ENCODE measurements around the gene FLYWCH1. TPM values are rescaled to one million over a fixed set of nuclear protein-coding genes. Genes with fewer than 3 reads are reported as not detected.

The FLYWCH1 gene
- total RNA-seq, 2 experiments from 2014 or later: 26.1 to 61.9 TPM

DNA sequence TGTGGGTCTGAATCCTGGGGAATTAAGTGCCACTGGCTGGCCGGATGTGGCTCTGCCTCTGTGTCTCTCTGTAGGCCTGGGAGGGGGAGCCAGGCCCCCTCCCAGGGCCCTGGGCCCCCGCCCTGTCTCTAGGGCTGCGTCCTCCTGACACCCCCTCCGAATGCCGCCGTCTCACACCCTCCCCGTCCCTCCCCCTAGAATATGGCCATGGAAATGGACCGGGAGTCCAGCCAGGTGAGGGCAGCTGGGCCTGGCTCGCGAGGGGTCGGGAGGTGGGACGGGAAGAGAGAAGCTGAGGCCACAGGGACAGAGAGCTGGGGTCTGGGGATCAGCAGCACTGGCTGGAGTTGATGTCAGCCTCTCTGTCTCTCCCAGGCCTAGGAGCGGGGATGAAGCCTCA, 84.6 kb downstream of the FLYWCH1 start:
- Histone ChIP-seq H4K20me1 (ENCODE audit: insufficient read depth, low read length) (no peaks in the 10 kb centered on the region), H3K4me2 (ENCODE audit: low read length) (no peak overlapping the region), H3K27ac (ENCODE audit: low read depth, low read length, poor library complexity, severe bottlenecking) (no peak overlapping the region), H3K9me3 (ENCODE audit: low read length) (no peaks in the 10 kb centered on the region), H2AFZ (ENCODE audit: low read length) (no peak overlapping the region), H3K4me1 (ENCODE audit: insufficient read depth, low read length, poor library complexity, severe bottlenecking) (no peaks in the 10 kb centered on the region), H3K9me2 (ENCODE audit: insufficient read depth, low read length) (no peaks in the 10 kb centered on the region), H3K79me2 (ENCODE audit: insufficient read depth, low read depth, low read length) (no peaks in the 10 kb centered on the region), H3K36me3 (ENCODE audit: insufficient read depth, low read length) (no peaks in the 10 kb centered on the region), H3K4me3 (ENCODE audit: low read depth, low read length, poor library complexity, severe bottlenecking) (no peak overlapping the region)
- no peak for DNase-seq (ENCODE audit: low spot score)
- intact Hi-C loops (cut with micrococcal nuclease; ENCODE audit: unreplicated experiment): no loop called here
- no TSS peak for BruUV-seq (replicated peaks)
- ChIA-PET CTCF (ENCODE audit: unreplicated experiment) (no interaction called here), POLR2A (interaction anchor here (1.1 kb wide), 1 partner anchor 24 kb away, joined by 3 read pairs; no protein-coding TSS in a partner anchor)
- TF ChIP-seq EZH2phosphoT487 (IDR thresholded peaks at IDR 0.05; ENCODE audit: borderline replicate concordance, low read depth, low read length): no peak
- TF ChIP-seq, protein P1, sequence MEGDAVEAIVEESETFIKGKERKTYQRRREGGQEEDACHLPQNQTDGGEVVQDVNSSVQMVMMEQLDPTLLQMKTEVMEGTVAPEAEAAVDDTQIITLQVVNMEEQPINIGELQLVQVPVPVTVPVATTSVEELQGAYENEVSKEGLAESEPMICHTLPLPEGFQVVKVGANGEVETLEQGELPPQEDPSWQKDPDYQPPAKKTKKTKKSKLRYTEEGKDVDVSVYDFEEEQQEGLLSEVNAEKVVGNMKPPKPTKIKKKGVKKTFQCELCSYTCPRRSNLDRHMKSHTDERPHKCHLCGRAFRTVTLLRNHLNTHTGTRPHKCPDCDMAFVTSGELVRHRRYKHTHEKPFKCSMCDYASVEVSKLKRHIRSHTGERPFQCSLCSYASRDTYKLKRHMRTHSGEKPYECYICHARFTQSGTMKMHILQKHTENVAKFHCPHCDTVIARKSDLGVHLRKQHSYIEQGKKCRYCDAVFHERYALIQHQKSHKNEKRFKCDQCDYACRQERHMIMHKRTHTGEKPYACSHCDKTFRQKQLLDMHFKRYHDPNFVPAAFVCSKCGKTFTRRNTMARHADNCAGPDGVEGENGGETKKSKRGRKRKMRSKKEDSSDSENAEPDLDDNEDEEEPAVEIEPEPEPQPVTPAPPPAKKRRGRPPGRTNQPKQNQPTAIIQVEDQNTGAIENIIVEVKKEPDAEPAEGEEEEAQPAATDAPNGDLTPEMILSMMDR (conservative IDR thresholded peaks at IDR 0.05; ENCODE audit: low read length): no peak

DNA sequence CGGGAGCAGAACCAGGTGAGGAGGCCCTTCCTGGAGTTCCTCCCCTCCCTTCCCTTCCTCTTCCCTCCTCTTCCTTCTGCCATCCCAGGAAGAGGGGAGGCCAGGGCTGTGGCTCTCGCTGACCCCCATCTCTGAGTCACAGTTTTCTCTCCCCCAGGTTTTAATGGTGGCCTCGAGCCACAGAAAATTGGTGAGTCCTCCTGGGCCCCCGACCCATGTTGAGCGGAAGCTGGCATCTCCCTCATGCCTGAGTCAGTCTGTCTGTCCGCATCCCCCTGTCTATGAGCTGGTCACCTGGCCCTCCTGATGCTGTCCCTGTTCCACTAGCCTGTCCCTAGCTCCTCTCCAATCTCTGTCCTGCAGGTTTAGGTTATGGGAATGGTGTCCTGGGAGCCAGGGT, 88.2 kb downstream of the FLYWCH1 start:
- Histone ChIP-seq H3K4me2 (ENCODE audit: low read length) (no peak overlapping the region), H3K9me3 (ENCODE audit: low read length) (no peaks in the 10 kb centered on the region), H3K4me1 (ENCODE audit: insufficient read depth, low read length, poor library complexity, severe bottlenecking) (peaks cover 3% of the 10 kb centered on the region), H3K9me2 (ENCODE audit: insufficient read depth, low read length) (no peaks in the 10 kb centered on the region), H3K4me3 (ENCODE audit: low read depth, low read length, poor library complexity, severe bottlenecking) (no peak overlapping the region), H2AFZ (ENCODE audit: low read length) (no peak overlapping the region), H3K79me2 (ENCODE audit: insufficient read depth, low read depth, low read length) (no peaks in the 10 kb centered on the region), H4K20me1 (ENCODE audit: insufficient read depth, low read length) (no peaks in the 10 kb centered on the region), H3K27ac (ENCODE audit: low read depth, low read length, poor library complexity, severe bottlenecking) (no peak overlapping the region), H3K36me3 (ENCODE audit: insufficient read depth, low read length) (no peaks in the 10 kb centered on the region)
- intact Hi-C loops (cut with micrococcal nuclease; ENCODE audit: unreplicated experiment): no loop called here
- BruUV-seq (replicated peaks): no TSS peak
- ChIA-PET POLR2A (no interaction called here), CTCF (ENCODE audit: unreplicated experiment) (no interaction called here)
- no peak for TF ChIP-seq EZH2phosphoT487 (IDR thresholded peaks at IDR 0.05; ENCODE audit: borderline replicate concordance, low read depth, low read length)
- TF ChIP-seq, protein P1 (conservative IDR thresholded peaks at IDR 0.05; ENCODE audit: low read length): no peak
- DNase-seq (ENCODE audit: low spot score): no peak

DNA sequence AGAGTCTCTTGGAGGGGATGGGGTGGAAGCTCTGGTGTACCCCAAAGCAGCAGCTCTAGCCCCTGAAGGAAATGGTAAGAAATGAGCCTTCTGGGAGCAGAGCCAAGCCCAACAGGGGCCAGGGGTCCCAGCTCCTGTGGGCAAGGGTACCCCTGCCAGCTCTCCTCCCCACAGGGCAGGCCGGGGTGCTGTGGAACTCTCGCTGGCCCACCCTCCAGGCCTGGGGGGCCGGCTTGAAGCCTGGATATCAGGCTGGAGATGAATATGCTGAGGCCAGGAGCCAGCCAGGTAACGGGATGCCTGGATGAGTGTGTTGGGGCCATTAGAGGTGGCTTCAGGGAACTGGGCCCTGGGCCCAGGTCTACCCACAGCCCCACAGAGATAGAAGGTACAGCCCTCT, 88.8 kb downstream of the FLYWCH1 start:
- no peak for TF ChIP-seq EZH2phosphoT487 (IDR thresholded peaks at IDR 0.05; ENCODE audit: borderline replicate concordance, low read depth, low read length)
- TF ChIP-seq, protein P1 (conservative IDR thresholded peaks at IDR 0.05; ENCODE audit: low read length): no peak
- no peak for DNase-seq (ENCODE audit: low spot score)
- H3K4me3 ChIP-seq (ENCODE audit: low read depth, low read length, poor library complexity, severe bottlenecking): no peak overlapping the region
- CTCF ChIA-PET (ENCODE audit: unreplicated experiment): no interaction called here
- H4K20me1 ChIP-seq (ENCODE audit: insufficient read depth, low read length): no peaks in the 10 kb centered on the region
- H3K4me2 ChIP-seq (ENCODE audit: low read length): no peak overlapping the region
- POLR2A ChIA-PET: no interaction called here
- no TSS peak for BruUV-seq (replicated peaks)
- H2AFZ ChIP-seq (ENCODE audit: low read length): no peak overlapping the region
- H3K4me1 ChIP-seq (ENCODE audit: insufficient read depth, low read length, poor library complexity, severe bottlenecking): peaks cover 4% of the 10 kb centered on the region
- intact Hi-C loops (cut with micrococcal nuclease; ENCODE audit: unreplicated experiment): no loop called here
- H3K79me2 ChIP-seq (ENCODE audit: insufficient read depth, low read depth, low read length): no peaks in the 10 kb centered on the region
- H3K9me3 ChIP-seq (ENCODE audit: low read length): no peaks in the 10 kb centered on the region
- H3K36me3 ChIP-seq (ENCODE audit: insufficient read depth, low read length): no peaks in the 10 kb centered on the region
- no peak overlapping the region for H3K27ac ChIP-seq (ENCODE audit: low read depth, low read length, poor library complexity, severe bottlenecking)
- H3K9me2 ChIP-seq (ENCODE audit: insufficient read depth, low read length): no peaks in the 10 kb centered on the region

Small RNAs within 50 kb of the gene (small RNA-seq; reads per million reads assigned to genes)
- not detected for gene LINC00514

Other genes with a start within 250 kb of the FLYWCH1 start
- gene KCTD5, start 229.4 kb upstream of the FLYWCH1 start, total RNA-seq (2014; rRNA removed; shearing (Covaris generic)): 18.9 and 34.6 TPM in 2 replicates
- gene KCTD5, start 229.4 kb upstream of the FLYWCH1 start, total RNA-seq (2022): 25.2 and 25.8 TPM in 2 replicates
- 1.3 and 2.7 TPM in 2 replicates for gene PRSS27, start 191.7 kb upstream of the FLYWCH1 start, total RNA-seq (2014; rRNA removed; shearing (Covaris generic))
- gene PRSS27, start 191.7 kb upstream of the FLYWCH1 start, total RNA-seq (2022): 5.7 and 7.7 TPM in 2 replicates
- gene SRRM2, start 159.3 kb upstream of the FLYWCH1 start, total RNA-seq (2014; rRNA removed; shearing (Covaris generic)): 206 and 208 TPM in 2 replicates
- gene SRRM2, start 159.3 kb upstream of the FLYWCH1 start, total RNA-seq (2022): 819 and 825 TPM in 2 replicates
- gene ELOB, start 134.7 kb upstream of the FLYWCH1 start, total RNA-seq (2014; rRNA removed; shearing (Covaris generic)): 282 and 285 TPM in 2 replicates
- gene ELOB, start 134.7 kb upstream of the FLYWCH1 start, total RNA-seq (2022): 204 and 209 TPM in 2 replicates
- not detected in 2 replicates for gene PRSS33, start 124.4 kb upstream of the FLYWCH1 start, total RNA-seq (2014; rRNA removed; shearing (Covaris generic))
- not detected in 2 replicates for gene PRSS33, start 124.4 kb upstream of the FLYWCH1 start, total RNA-seq (2022)
- not detected in 2 replicates for gene PRSS41, start 113.5 kb upstream of the FLYWCH1 start, total RNA-seq (2014; rRNA removed; shearing (Covaris generic))
- gene PRSS41, start 113.5 kb upstream of the FLYWCH1 start, total RNA-seq (2022): not detected in 2 replicates
- gene PRSS21, start 94.7 kb upstream of the FLYWCH1 start, total RNA-seq (2014; rRNA removed; shearing (Covaris generic)): 44.5 and 68.7 TPM in 2 replicates
- gene PRSS21, start 94.7 kb upstream of the FLYWCH1 start, total RNA-seq (2022): 69.6 and 75.1 TPM in 2 replicates
- 1.2 and 4.0 TPM in 2 replicates for gene ZG16B, start 81.6 kb upstream of the FLYWCH1 start, total RNA-seq (2014; rRNA removed; shearing (Covaris generic))
- 2.5 and 2.6 TPM in 2 replicates for gene ZG16B, start 81.6 kb upstream of the FLYWCH1 start, total RNA-seq (2022)
- gene PRSS22, start 53.8 kb upstream of the FLYWCH1 start, total RNA-seq (2014; rRNA removed; shearing (Covaris generic)): not detected in 2 replicates
- gene PRSS22, start 53.8 kb upstream of the FLYWCH1 start, total RNA-seq (2022): not detected in 2 replicates
- gene FLYWCH2, start 28.7 kb upstream of the FLYWCH1 start, total RNA-seq (2014; rRNA removed; shearing (Covaris generic)): 38.7 and 44.9 TPM in 2 replicates
- 22.3 and 23.9 TPM in 2 replicates for gene FLYWCH2, start 28.7 kb upstream of the FLYWCH1 start, total RNA-seq (2022)
- gene KREMEN2, start 52.3 kb downstream of the FLYWCH1 start, total RNA-seq (2014; rRNA removed; shearing (Covaris generic)): 0.09 and 0.28 TPM in 2 replicates
- gene KREMEN2, start 52.3 kb downstream of the FLYWCH1 start, total RNA-seq (2022): 0.31 TPM in 1 of 2 replicates, not detected in the other
- 38.1 and 49.1 TPM in 2 replicates for gene PAQR4, start 57.4 kb downstream of the FLYWCH1 start, total RNA-seq (2014; rRNA removed; shearing (Covaris generic))
- gene PAQR4, start 57.4 kb downstream of the FLYWCH1 start, total RNA-seq (2022): 59.7 and 67.4 TPM in 2 replicates
- gene PKMYT1, start 68.5 kb downstream of the FLYWCH1 start, total RNA-seq (2014; rRNA removed; shearing (Covaris generic)): 80.2 and 104 TPM in 2 replicates
- 195 and 197 TPM in 2 replicates for gene PKMYT1, start 68.5 kb downstream of the FLYWCH1 start, total RNA-seq (2022)
- 0.44 TPM in 1 of 2 replicates, not detected in the other for gene CLDN9, start 101.0 kb downstream of the FLYWCH1 start, total RNA-seq (2014; rRNA removed; shearing (Covaris generic))
- 0.42 and 0.59 TPM in 2 replicates for gene CLDN9, start 101.0 kb downstream of the FLYWCH1 start, total RNA-seq (2022)
- not detected in 2 replicates for gene CLDN6, start 106.3 kb downstream of the FLYWCH1 start, total RNA-seq (2014; rRNA removed; shearing (Covaris generic))
- not detected in 2 replicates for gene CLDN6, start 106.3 kb downstream of the FLYWCH1 start, total RNA-seq (2022)
- gene TNFRSF12A, start 108.4 kb downstream of the FLYWCH1 start, total RNA-seq (2014; rRNA removed; shearing (Covaris generic)): 4.1 and 4.9 TPM in 2 replicates
- 1.3 and 1.9 TPM in 2 replicates for gene TNFRSF12A, start 108.4 kb downstream of the FLYWCH1 start, total RNA-seq (2022)
- 17.1 and 29.1 TPM in 2 replicates for gene HCFC1R1, start 112.0 kb downstream of the FLYWCH1 start, total RNA-seq (2014; rRNA removed; shearing (Covaris generic))
- 32.2 and 39.4 TPM in 2 replicates for gene HCFC1R1, start 112.0 kb downstream of the FLYWCH1 start, total RNA-seq (2022)
- 33.7 and 36.0 TPM in 2 replicates for gene THOC6, start 112.1 kb downstream of the FLYWCH1 start, total RNA-seq (2014; rRNA removed; shearing (Covaris generic))
- gene THOC6, start 112.1 kb downstream of the FLYWCH1 start, total RNA-seq (2022): 26.3 and 33.6 TPM in 2 replicates
- gene BICDL2, start 125.0 kb downstream of the FLYWCH1 start, total RNA-seq (2014; rRNA removed; shearing (Covaris generic)): not detected in 2 replicates
- not detected in 2 replicates for gene BICDL2, start 125.0 kb downstream of the FLYWCH1 start, total RNA-seq (2022)
- 0.63 and 2.6 TPM in 2 replicates for gene MMP25, start 134.6 kb downstream of the FLYWCH1 start, total RNA-seq (2014; rRNA removed; shearing (Covaris generic))
- gene MMP25, start 134.6 kb downstream of the FLYWCH1 start, total RNA-seq (2022): 5.6 and 5.8 TPM in 2 replicates
- gene IL32, start 153.7 kb downstream of the FLYWCH1 start, total RNA-seq (2014; rRNA removed; shearing (Covaris generic)): not detected in 2 replicates
- gene IL32, start 153.7 kb downstream of the FLYWCH1 start, total RNA-seq (2022): not detected in 2 replicates
- 0.09 TPM in 1 of 2 replicates, not detected in the other for gene ZSCAN10, start 187.4 kb downstream of the FLYWCH1 start, total RNA-seq (2014; rRNA removed; shearing (Covaris generic))
- 0.49 and 0.72 TPM in 2 replicates for gene ZSCAN10, start 187.4 kb downstream of the FLYWCH1 start, total RNA-seq (2022)
- 0.67 and 1.2 TPM in 2 replicates for gene ZNF205, start 200.7 kb downstream of the FLYWCH1 start, total RNA-seq (2014; rRNA removed; shearing (Covaris generic))
- gene ZNF205, start 200.7 kb downstream of the FLYWCH1 start, total RNA-seq (2022): 0.30 TPM in 1 of 2 replicates, not detected in the other
- 3.4 and 4.8 TPM in 2 replicates for gene ZNF213, start 223.1 kb downstream of the FLYWCH1 start, total RNA-seq (2014; rRNA removed; shearing (Covaris generic))
- 8.5 and 9.1 TPM in 2 replicates for gene ZNF213, start 223.1 kb downstream of the FLYWCH1 start, total RNA-seq (2022)

All from OCI-LY7 (cell line).